H9 (cell line): ENCODE data around the gene NFKB1. TPM values are rescaled to one million over a fixed set of nuclear protein-coding genes. Genes with fewer than 3 reads are reported as not detected.

ENCODE experiments used
- DNase-seq: peaks from one replicate; pipeline ENCODE4 v3.0.0-alpha.2; 2017
- H2AFZ ChIP-seq: one replicate; pipeline ENCODE4 v1.6.1; 2013; ENCODE audit warnings: mild to moderate bottlenecking, low read length, control low read depth, moderate library complexity
- H2AK5ac ChIP-seq: 2 replicates; pipeline ENCODE4 v1.6.1; 2013; ENCODE audit warnings: low read length, control low read depth, mixed read lengths; ENCODE audit not compliant: insufficient read length
- H2BK120ac ChIP-seq: one replicate; pipeline ENCODE4 v1.6.1; 2013; ENCODE audit warnings: low read depth, mild to moderate bottlenecking, low read length, control low read depth, inconsistent platforms; ENCODE audit not compliant: poor library complexity, severe bottlenecking
- H2BK12ac ChIP-seq: 2 replicates; pipeline ENCODE4 v1.6.1; 2013; ENCODE audit warnings: low read length, control low read depth, mixed read lengths, low read depth; ENCODE audit not compliant: insufficient read length
- H2BK15ac ChIP-seq: 2 replicates; pipeline ENCODE4 v1.6.1; 2013; ENCODE audit warnings: low read depth, low read length, control low read depth
- H2BK20ac ChIP-seq: one replicate; pipeline ENCODE4 v1.6.1; 2013; ENCODE audit warnings: low read depth, mild to moderate bottlenecking, low read length, control low read depth, inconsistent platforms; ENCODE audit not compliant: poor library complexity, severe bottlenecking
- H2BK5ac ChIP-seq: 2 replicates; pipeline ENCODE4 v1.6.1; 2013; ENCODE audit warnings: low read length, control low read depth, mixed read lengths; ENCODE audit not compliant: insufficient read length
- H3K14ac ChIP-seq: 2 replicates; pipeline ENCODE4 v1.6.1; 2013; ENCODE audit warnings: low read length, control low read depth; ENCODE audit not compliant: insufficient read depth
- H3K18ac ChIP-seq: 2 replicates; pipeline ENCODE4 v1.6.1; 2013; ENCODE audit warnings: low read depth, mild to moderate bottlenecking, mixed read lengths, low read length, control low read depth; ENCODE audit not compliant: insufficient read length
- H3K23ac ChIP-seq: 2 replicates; pipeline ENCODE4 v1.6.1; 2013; ENCODE audit warnings: low read length, control low read depth, mixed read lengths, low read depth; ENCODE audit not compliant: insufficient read length
- H3K23me2 ChIP-seq: 2 replicates; pipeline ENCODE4 v1.6.1; 2013; ENCODE audit warnings: low read depth, mild to moderate bottlenecking, mixed read lengths, low read length, control low read depth; ENCODE audit not compliant: insufficient read length, poor library complexity, severe bottlenecking
- H3K27ac ChIP-seq: 2 replicates; pipeline ENCODE4 v1.5.1; 2013; ENCODE audit warnings: low read length, control low read depth, mixed read lengths, low read depth; ENCODE audit not compliant: insufficient read length
- H3K27me3 ChIP-seq: 2 replicates; pipeline ENCODE4 v1.6.1; 2013; ENCODE audit warnings: low read length, control low read depth, inconsistent platforms; ENCODE audit not compliant: insufficient read depth
- H3K4ac ChIP-seq: 2 replicates; pipeline ENCODE4 v1.6.1; 2013; ENCODE audit warnings: low read depth, mild to moderate bottlenecking, control low read depth, inconsistent platforms, low read length, moderate library complexity
- H3K4me1 ChIP-seq: 2 replicates; pipeline ENCODE4 v1.6.1; 2013; ENCODE audit warnings: low read length, control low read depth, inconsistent platforms; ENCODE audit not compliant: insufficient read depth
- H3K4me2 ChIP-seq: 2 replicates; pipeline ENCODE4 v1.6.1; 2013; ENCODE audit warnings: low read length, control low read depth, mixed read lengths; ENCODE audit not compliant: insufficient read length, insufficient read depth
- H3K56ac ChIP-seq: 2 replicates; pipeline ENCODE4 v1.6.1; 2013; ENCODE audit warnings: low read depth, mild to moderate bottlenecking, mixed read lengths, low read length, control low read depth; ENCODE audit not compliant: insufficient read length
- H3K79me1 ChIP-seq: 2 replicates; pipeline ENCODE4 v1.6.1; 2013; ENCODE audit warnings: low read depth, mild to moderate bottlenecking, moderate library complexity, low read length, control low read depth, inconsistent platforms; ENCODE audit not compliant: insufficient read depth, poor library complexity, severe bottlenecking
- H3K79me2 ChIP-seq: 2 replicates; pipeline ENCODE4 v1.6.1; 2013; ENCODE audit warnings: low read length, control low read depth, inconsistent platforms; ENCODE audit not compliant: insufficient read depth
- H3K9ac ChIP-seq: 2 replicates; pipeline ENCODE4 v1.6.1; 2013; ENCODE audit warnings: low read length, control low read depth, mixed read lengths; ENCODE audit not compliant: insufficient read length; ENCODE audit errors: extremely low read depth
- H3K9me3 ChIP-seq: one replicate; pipeline ENCODE4 v1.6.1; 2013; ENCODE audit warnings: low read depth, low read length, inconsistent platforms; ENCODE audit not compliant: control insufficient read depth
- H3T11ph ChIP-seq: one replicate; pipeline ENCODE4 v1.6.1; 2013; ENCODE audit warnings: mild to moderate bottlenecking, low read length, control low read depth, inconsistent platforms
- H4K20me1 ChIP-seq: one replicate; pipeline ENCODE4 v1.6.1; 2013; ENCODE audit not compliant: control insufficient read depth, insufficient read length, insufficient read depth
- H4K5ac ChIP-seq: 2 replicates; pipeline ENCODE4 v1.6.1; 2013; ENCODE audit warnings: low read depth, mild to moderate bottlenecking, mixed read lengths, low read length, control low read depth; ENCODE audit not compliant: insufficient read length
- H4K8ac ChIP-seq: replicated peaks from 2 replicates; pipeline ENCODE4 v1.6.1; 2013; ENCODE audit warnings: low read length, control low read depth, mixed read lengths, low read depth; ENCODE audit not compliant: insufficient read length
- H4K91ac ChIP-seq: 2 replicates; pipeline ENCODE4 v1.6.1; 2013; ENCODE audit warnings: low read depth, mild to moderate bottlenecking, moderate library complexity, mixed read lengths, low read length, control low read depth; ENCODE audit not compliant: insufficient read length
- H3K27ac Mint-ChIP-seq, 3 experiments: 2 replicates in 2 of 3; 3 replicates in 1 of 3; pipeline ENCODE4 v1.8.0; 2020 to 2021; ENCODE audit warnings: mixed read lengths in 3 of 3, mild to moderate bottlenecking in 1 of 3, moderate library complexity in 1 of 3
- H3K27me3 Mint-ChIP-seq: 2 replicates; pipeline ENCODE4 v1.8.0; 2021; ENCODE audit warnings: low read depth, mild to moderate bottlenecking, moderate library complexity, mixed read lengths
- H3K36me3 Mint-ChIP-seq, 3 experiments: 2 replicates in 2 of 3; 3 replicates in 1 of 3; pipeline ENCODE4 v1.8.0; 2020 to 2021; ENCODE audit warnings: low read depth in 3 of 3, mixed read lengths in 3 of 3; ENCODE audit not compliant: insufficient read depth in 1 of 3
- H3K4me1 Mint-ChIP-seq, 2 experiments: 2 replicates each; pipeline ENCODE4 v1.8.0; 2020; ENCODE audit warnings: mixed read lengths in 2 of 2
- H3K4me3 Mint-ChIP-seq, 2 experiments: 2 replicates in 1 of 2; 3 replicates in 1 of 2; pipeline ENCODE4 v1.8.0; 2020 to 2021; ENCODE audit warnings: mild to moderate bottlenecking in 2 of 2, mixed read lengths in 2 of 2, moderate library complexity in 1 of 2
- H3K9me3 Mint-ChIP-seq, 2 experiments: 2 replicates in 1 of 2; 3 replicates in 1 of 2; pipeline ENCODE4 v1.8.0; 2020; ENCODE audit warnings: mild to moderate bottlenecking in 2 of 2, mixed read lengths in 2 of 2, moderate library complexity in 1 of 2
- CTCF ChIP-seq: fragments of 200-600 bp; sonication (generic); conservative IDR thresholded peaks from 3 replicates; pipeline ENCODE4 v1.8.0; 2021; ENCODE audit warnings: antibody characterized with exemption, mild to moderate bottlenecking
- WGBS: extraction: QIAGEN DNeasy Blood & Tissue Kit; methylation state at CpG from one replicate; pipeline ENCODE4 v1.1.7; 2013; ENCODE audit warnings: missing lambda C conversion rate, low lambda C conversion rate, mixed read lengths; ENCODE audit not compliant: insufficient read length; ENCODE audit errors: extremely low coverage; 5-methylcytosine and 5-hydroxymethylcytosine counted together
- total RNA-seq: library from RNA; stranded (reverse); gene quantifications from 2 replicates; pipeline ENCODE4 v1.2.1, GENCODE V29; 2021

NFKB1 gene
- total RNA-seq, 1 experiment from 2014 or later, result 5.7 TPM

GRCh38 chr4:102629673-102630072, 128.5 kb downstream of the NFKB1 start:
- H3K14ac ChIP-seq, result no peak overlapping the region
- H3K4me2 ChIP-seq, result no peak overlapping the region
- no peaks in the 10 kb centered on the region for H3K23me2 ChIP-seq
- no peak overlapping the region for H2BK5ac ChIP-seq
- WGBS, result no CpG with 5 or more reads among the region's 13 CpGs
- no peak for DNase-seq
- H3K9ac ChIP-seq, result no peak overlapping the region
- TF ChIP-seq CTCF, result no peak
- no peak overlapping the region for H4K5ac ChIP-seq
- H3K56ac ChIP-seq, result no peak overlapping the region
- Mint-ChIP-seq H3K36me3 (peaks cover 3 to 12% (median 7%) of the 10 kb centered on the region in 3 experiments), H3K27ac (no peak overlapping the region), H3K9me3 (no peaks in the 10 kb centered on the region; a peak in 1 of 5 replicates), H3K4me1 (peaks cover 5% of the 10 kb centered on the region in 2 experiments; a peak in 1 of 4 replicates), H3K4me3 (no peak overlapping the region), H3K27me3 (no peaks in the 10 kb centered on the region)
- no peak overlapping the region for H4K8ac ChIP-seq
- H3K18ac ChIP-seq, result no peak overlapping the region
- H2BK12ac ChIP-seq, result no peak overlapping the region
- H3T11ph ChIP-seq, result no peak overlapping the region
- no peaks in the 10 kb centered on the region for H4K20me1 ChIP-seq
- H3K23ac ChIP-seq, result no peak overlapping the region
- H4K91ac ChIP-seq, result no peak overlapping the region
- no peak overlapping the region for H3K4ac ChIP-seq
- no peak overlapping the region for H2BK120ac ChIP-seq
- no peak overlapping the region for H2AK5ac ChIP-seq
- H2AFZ ChIP-seq, result no peak overlapping the region
- H3K27ac ChIP-seq, result no peak overlapping the region
- H3K27me3 ChIP-seq, result no peaks in the 10 kb centered on the region
- no peak overlapping the region for H2BK15ac ChIP-seq
- H3K79me2 ChIP-seq, result no peaks in the 10 kb centered on the region
- no peak overlapping the region for H2BK20ac ChIP-seq
- H3K4me1 ChIP-seq, result no peaks in the 10 kb centered on the region
- H3K79me1 ChIP-seq, result no peaks in the 10 kb centered on the region
- H3K9me3 ChIP-seq, result no peaks in the 10 kb centered on the region
